Testis (tissue), 2 donors: Measurements from ENCODE around the gene MACROD2.

Experiments used
- CTCF ChIP-seq, 3 experiments: fragments of 450-650 bp in 2 of 3; fragments of 200-600 bp in 1 of 3; sonication (generic) in 1 of 3; IDR thresholded peaks; one replicate each; pipeline ENCODE4 v1.5.1; 2016 to 2019; ENCODE audit warnings: antibody characterized with exemption in 3 of 3, mild to moderate bottlenecking in 2 of 3, moderate library complexity in 1 of 3
- POLR2A ChIP-seq: fragments of 450-650 bp; IDR thresholded peaks from one replicate; pipeline ENCODE4 v1.6.1; 2017; ENCODE audit warnings: antibody characterized with exemption, mild to moderate bottlenecking, moderate library complexity

GRCh38 chr20:15224199-15224598 lies 1228.9 kb downstream of the MACROD2 start:
- no peak for TF ChIP-seq CTCF (IDR thresholded peaks at IDR 0.05)
- no peak for TF ChIP-seq POLR2A
